GM12874 (cell line): ENCODE results near the gene FAIM2.

Experiments used
- CTCF ChIP-seq: IDR thresholded peaks from 2 replicates; pipeline ENCODE4 v1.5.1; 2011; ENCODE audit warnings: low read depth, mild to moderate bottlenecking, control low read depth, low read length, moderate library complexity; ENCODE audit not compliant: insufficient read depth

FAIM2 gene

GRCh38 chr12:49912345-49913255, 8.9 kb upstream of the FAIM2 start:
- no peak for TF ChIP-seq CTCF

GRCh38 chr12:49911213-49911605, 7.5 kb upstream of the FAIM2 start:
- TF ChIP-seq CTCF = no peak

GRCh38 chr12:49910331-49911212, 6.9 kb upstream of the FAIM2 start:
- no peak for TF ChIP-seq CTCF

- TF ChIP-seq CTCF = no peak
Measured at GRCh38 chr12:49909826-49910225, 6.1 kb upstream of the FAIM2 start.

GRCh38 chr12:49909356-49909755, 5.7 kb upstream of the FAIM2 start:
- TF ChIP-seq CTCF = no peak

- no peak for TF ChIP-seq CTCF
Measured at GRCh38 chr12:49907352-49907751, 3.7 kb upstream of the FAIM2 start.

- TF ChIP-seq CTCF = no peak
Measured at GRCh38 chr12:49905718-49906314, 2.1 kb upstream of the FAIM2 start.
